Uterus (tissue), 4 donors: Measurements from ENCODE around the gene DRAM2. TPM values are rescaled to one million over a fixed set of nuclear protein-coding genes. Genes with fewer than 3 reads are reported as not detected.

Source experiments
- DNase-seq, 2 donors: peaks; one replicate each; pipeline ENCODE4 v3.0.0-alpha.2; 2019 to 2020
- H3K27ac ChIP-seq, 2 donors: fragments of 200-600 bp; sonication (generic); 1 replicate in 1 of 2; 2 replicates in 1 of 2; pipeline ENCODE4 v1.5.1; 2016 to 2018
- H3K27me3 ChIP-seq, 2 donors: fragments of 200-600 bp; sonication (generic); one replicate each; pipeline ENCODE4 v1.5.1; 2018 to 2019; ENCODE audit warnings: control low read depth in 1 of 2
- H3K36me3 ChIP-seq, 2 donors: fragments of 200-600 bp; sonication (generic); one replicate each; pipeline ENCODE4 v1.5.1; 2019; ENCODE audit warnings: control low read depth in 1 of 2
- H3K4me1 ChIP-seq, 2 donors: fragments of 200-600 bp; sonication (generic); one replicate each; pipeline ENCODE4 v1.5.1; 2018 to 2019; ENCODE audit warnings: control low read depth in 1 of 2
- H3K4me3 ChIP-seq, 2 donors: fragments of 200-600 bp; sonication (generic); 1 replicate in 1 of 2; 2 replicates in 1 of 2; pipeline ENCODE4 v1.5.1; 2018 to 2019; ENCODE audit warnings: mild to moderate bottlenecking in 1 of 2
- H3K9me3 ChIP-seq, 2 donors: fragments of 200-600 bp; sonication (generic); one replicate each; pipeline ENCODE4 v1.5.1; 2019; ENCODE audit warnings: control low read depth in 1 of 2
- CTCF ChIP-seq, 4 experiments: fragments of 200-600 bp in 2 of 4; fragments of 450-650 bp in 2 of 4; sonication (generic) in 2 of 4; IDR thresholded peaks; one replicate each; pipeline ENCODE4 v1.5.1; 2016 to 2019; ENCODE audit warnings: antibody characterized with exemption in 4 of 4, mild to moderate bottlenecking in 2 of 4, moderate library complexity in 1 of 4
- POLR2A ChIP-seq, 2 donors: fragments of 450-650 bp; IDR thresholded peaks; one replicate each; pipeline ENCODE4 v1.6.1; 2016; ENCODE audit warnings: antibody characterized with exemption in 2 of 2, mild to moderate bottlenecking in 1 of 2, moderate library complexity in 1 of 2
- intact Hi-C: fragments of 100-400 bp; cut with DNase I; formaldehyde crosslinking; loops from one replicate; pipeline ENCODE4 v1.15.1; 2023; ENCODE audit warnings: low total_unique reads
- total RNA-seq, 4 donors: library from RNA; depleted of rRNA in 3 of 4; stranded (reverse); fragments of >200 nt in 3 of 4; gene quantifications; one replicate each; pipeline versions ENCODE4 v1.1.0 to v1.2.4, GENCODE V29; 2014 to 2023
- donor health status: DM: yes; HTN: yes; CAD: no.

Gene DRAM2
- total RNA-seq, 4 donors from 2014 or later, result 8.8 to 39.9 (median 27.6) TPM

DNA sequence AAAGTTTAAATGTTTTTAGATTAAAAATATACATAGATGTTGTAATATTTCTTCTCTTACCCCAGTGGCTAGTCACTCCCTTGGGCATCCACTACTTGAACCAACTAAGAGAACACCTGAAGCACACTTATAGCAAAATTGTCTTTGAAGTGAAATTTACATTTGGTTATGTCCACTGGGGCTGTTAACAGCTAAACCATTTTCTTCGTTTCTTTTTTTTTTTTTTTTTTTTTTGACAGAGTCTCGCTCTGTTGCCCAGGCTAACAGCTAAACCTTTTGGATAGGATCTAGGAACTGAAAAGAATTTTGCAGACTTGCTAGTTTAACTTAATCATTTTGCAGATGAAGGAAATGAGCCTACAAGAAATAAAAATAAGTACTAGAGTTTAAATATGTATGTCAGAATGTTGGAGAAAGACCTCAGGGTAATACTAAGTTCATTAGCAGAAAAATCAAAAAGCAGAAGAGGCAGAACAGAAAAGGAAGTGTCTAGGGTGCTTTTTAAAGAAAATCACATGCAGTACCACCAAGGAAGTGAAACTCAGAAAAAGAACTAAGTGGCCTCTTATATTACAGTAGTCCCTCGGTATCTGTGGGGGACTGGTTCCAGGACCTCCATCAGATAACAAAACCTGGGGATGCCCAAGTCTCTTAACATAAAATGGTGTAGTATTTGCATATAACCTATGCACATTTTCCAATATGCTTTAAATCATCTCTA lies 11.8 kb downstream of the DRAM2 start:
- DNase-seq, result no peak
- TF ChIP-seq CTCF (IDR thresholded peaks at IDR 0.05) (no peak), POLR2A (IDR thresholded peaks at IDR 0.05) (no peak)
- Histone ChIP-seq H3K27me3 (no peaks in the 10 kb centered on the region), H3K27ac (no peak overlapping the region), H3K36me3 (no peaks in the 10 kb centered on the region), H3K4me3 (no peak overlapping the region), H3K4me1 (no peaks in the 10 kb centered on the region), H3K9me3 (no peaks in the 10 kb centered on the region)
- intact Hi-C loops, result no loop called here

DNA sequence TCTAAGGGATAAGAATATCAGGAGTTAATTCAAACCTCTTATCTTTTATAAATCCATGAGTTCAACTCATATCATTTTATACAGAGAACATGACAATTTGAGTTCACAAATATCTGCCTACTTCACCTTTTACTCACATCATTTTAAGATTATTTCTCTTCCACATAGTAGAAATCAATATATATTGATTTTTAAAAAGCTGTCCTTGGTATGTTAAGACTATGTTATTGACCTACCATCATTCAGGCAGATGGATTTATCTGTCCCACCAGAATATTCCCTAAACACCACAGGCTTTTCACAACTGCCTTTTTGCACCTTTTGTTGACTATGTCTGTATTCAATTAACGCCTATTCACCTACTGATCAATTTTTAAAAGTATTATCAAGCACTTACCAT lies 13.5 kb downstream of the DRAM2 start:
- Histone ChIP-seq H3K27me3 (no peaks in the 10 kb centered on the region), H3K36me3 (no peaks in the 10 kb centered on the region), H3K27ac (no peak overlapping the region), H3K9me3 (no peaks in the 10 kb centered on the region), H3K4me1 (no peaks in the 10 kb centered on the region), H3K4me3 (no peak overlapping the region)
- intact Hi-C loops, result no loop called here
- DNase-seq, result no peak
- no peak for TF ChIP-seq POLR2A (IDR thresholded peaks at IDR 0.05)

- intact Hi-C loops, result no loop called here
- no peaks in the 10 kb centered on the region for H3K36me3 ChIP-seq
These were observed 23.4 kb downstream of the DRAM2 start for GRCh38 chr1:111116496-111116895.

GRCh38 chr1:111110197-111110899 lies 29.5 kb downstream of the DRAM2 start:
- H3K9me3 ChIP-seq, result no peaks in the 10 kb centered on the region
- H3K4me1 ChIP-seq, result no peaks in the 10 kb centered on the region
- H3K36me3 ChIP-seq, result no peaks in the 10 kb centered on the region

More at GRCh38 chr1:111116496-111116895, 23.4 kb downstream of the DRAM2 start:
- Histone ChIP-seq H3K4me1 (no peaks in the 10 kb centered on the region), H3K27ac (no peak overlapping the region), H3K27me3 (no peaks in the 10 kb centered on the region), H3K4me3 (no peak overlapping the region), H3K9me3 (no peaks in the 10 kb centered on the region)
- TF ChIP-seq POLR2A (IDR thresholded peaks at IDR 0.05) (no peak), CTCF (IDR thresholded peaks at IDR 0.05) (no peak)
- no peak for DNase-seq

DNA sequence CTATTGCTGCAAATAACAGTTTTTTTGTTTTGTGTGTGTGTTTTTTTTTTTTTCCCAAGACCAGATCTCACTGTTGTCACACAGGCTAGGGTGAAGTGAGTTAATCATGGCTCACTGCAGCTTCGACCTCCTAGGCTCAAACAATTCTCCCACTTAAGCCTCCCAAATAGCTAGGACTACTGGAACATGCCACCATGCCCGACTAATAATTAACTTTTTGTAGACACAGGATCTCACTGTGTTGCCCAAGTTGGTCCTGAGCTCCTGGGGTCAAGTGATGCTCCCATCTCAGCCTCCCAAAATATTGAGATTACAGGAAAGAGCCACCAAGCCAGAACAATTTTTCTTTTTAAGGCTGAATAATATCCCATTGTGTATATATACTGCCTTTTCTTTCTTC lies 34.9 kb downstream of the DRAM2 start:
- no peaks in the 10 kb centered on the region for H3K27me3 ChIP-seq
- no peak overlapping the region for H3K4me3 ChIP-seq
- no peaks in the 10 kb centered on the region for H3K36me3 ChIP-seq
- DNase-seq, result no peak
- H3K4me1 ChIP-seq, result no peaks in the 10 kb centered on the region
- no peak for TF ChIP-seq CTCF (IDR thresholded peaks at IDR 0.05)
- intact Hi-C loops, result no loop called here
- H3K27ac ChIP-seq, result no peak overlapping the region
- no peaks in the 10 kb centered on the region for H3K9me3 ChIP-seq

More at GRCh38 chr1:111110197-111110899, 29.5 kb downstream of the DRAM2 start:
- no peaks in the 10 kb centered on the region for H3K27me3 ChIP-seq
- TF ChIP-seq POLR2A (IDR thresholded peaks at IDR 0.05) (no peak), CTCF (IDR thresholded peaks at IDR 0.05) (no peak)
- no peak overlapping the region for H3K27ac ChIP-seq
- no peak overlapping the region for H3K4me3 ChIP-seq
- intact Hi-C loops, result no loop called here
- DNase-seq, result no peak
